Left kidney (tissue), 2 donors: Measurements from ENCODE around the gene MARCHF3. TPM values are rescaled to one million over a fixed set of nuclear protein-coding genes. Genes with fewer than 3 reads are reported as not detected.
A peak's percentile ranks its signal among the peaks of the same experiment; 100 is the strongest.
"Not testable (repeated sequence)": the region's sequence is repeated elsewhere in the genome, so short reads cannot be mapped to it uniquely, and the experiment has no call there.

ENCODE experiments used
- DNase-seq: peaks from one replicate; pipeline ENCODE4 v3.0.0-alpha.2; 2013
- polyA plus RNA-seq: library from polyadenylated mRNA; unstranded; fragments of 120-200 nt; gene quantifications from one replicate; pipeline ENCODE4 v1.2.1, GENCODE V29; 2013; ENCODE audit not compliant: insufficient read length

The MARCHF3 gene
- polyA plus RNA-seq, 1 donor: 8.0 TPM

GRCh38 chr5:126954981-126955380 is 75.4 kb downstream of the MARCHF3 start:
- no peak for DNase-seq

GRCh38 chr5:126953640-126954039 is 76.7 kb downstream of the MARCHF3 start:
- DNase-seq: no peak

GRCh38 chr5:126949475-126949874 is 80.9 kb downstream of the MARCHF3 start:
- no peak for DNase-seq

- no peak for DNase-seq
Measured at GRCh38 chr5:126948453-126948852, 81.9 kb downstream of the MARCHF3 start.

GRCh38 chr5:126948011-126948355 is 82.4 kb downstream of the MARCHF3 start:
- DNase-seq: no peak

- no peak for DNase-seq
Measured at GRCh38 chr5:126947146-126948010, 83.0 kb downstream of the MARCHF3 start.

- DNase-seq: not testable (repeated sequence)
Measured at GRCh38 chr5:126942908-126943307, 87.5 kb downstream of the MARCHF3 start.

- no peak for DNase-seq
Measured at GRCh38 chr5:126941403-126941802, 89.0 kb downstream of the MARCHF3 start.

GRCh38 chr5:126939887-126940286 is 90.5 kb downstream of the MARCHF3 start:
- DNase-seq: no peak

GRCh38 chr5:126938466-126938865 is 91.9 kb downstream of the MARCHF3 start:
- DNase-seq: no peak

GRCh38 chr5:126937771-126938170 is 92.6 kb downstream of the MARCHF3 start:
- DNase-seq: no peak

- no peak for DNase-seq
Measured at GRCh38 chr5:126936775-126937418, 93.5 kb downstream of the MARCHF3 start.

GRCh38 chr5:126931963-126932660 is 98.2 kb downstream of the MARCHF3 start:
- no peak for DNase-seq

- no peak for DNase-seq
Measured at GRCh38 chr5:126928041-126928440, 102.3 kb downstream of the MARCHF3 start.

GRCh38 chr5:126927429-126927828 is 102.9 kb downstream of the MARCHF3 start:
- DNase-seq: peak; percentile 62

GRCh38 chr5:126926187-126926586 is 104.2 kb downstream of the MARCHF3 start:
- no peak for DNase-seq

- no peak for DNase-seq
Measured at GRCh38 chr5:126925482-126925881, 104.9 kb downstream of the MARCHF3 start.

- no peak for DNase-seq
Measured at GRCh38 chr5:126924331-126925033, 105.9 kb downstream of the MARCHF3 start.

- no peak for DNase-seq
Measured at GRCh38 chr5:126921241-126922091, 108.9 kb downstream of the MARCHF3 start.

GRCh38 chr5:126920291-126920690 is 110.1 kb downstream of the MARCHF3 start:
- no peak for DNase-seq

GRCh38 chr5:126919566-126919965 is 110.8 kb downstream of the MARCHF3 start:
- no peak for DNase-seq

GRCh38 chr5:126918615-126918957 is 111.8 kb downstream of the MARCHF3 start:
- DNase-seq: no peak
